Fibroblast of lung (primary cell): ENCODE measurements around the gene PAX7.

ENCODE experiments used
- EZH2 ChIP-seq: IDR thresholded peaks from 2 replicates; pipeline ENCODE4 v1.5.1; 2012; ENCODE audit warnings: low read length, control low read depth, mild to moderate bottlenecking; ENCODE audit errors: missing control alignments
- TF ChIP-seq, protein P1 (sequence below), 2 donors: IDR thresholded peaks in 1 of 2; conservative IDR thresholded peaks in 1 of 2; 1 replicate in 1 of 2; 2 replicates in 1 of 2; pipeline ENCODE4 v1.5.1; 2011 to 2012; ENCODE audit warnings: low read length in 2 of 2, control low read depth in 1 of 2, inconsistent platforms in 1 of 2, low read depth in 1 of 2, mild to moderate bottlenecking in 1 of 2

GRCh38 chr1:18743233-18743632, 112.6 kb downstream of the PAX7 start:
- TF ChIP-seq, protein P1, sequence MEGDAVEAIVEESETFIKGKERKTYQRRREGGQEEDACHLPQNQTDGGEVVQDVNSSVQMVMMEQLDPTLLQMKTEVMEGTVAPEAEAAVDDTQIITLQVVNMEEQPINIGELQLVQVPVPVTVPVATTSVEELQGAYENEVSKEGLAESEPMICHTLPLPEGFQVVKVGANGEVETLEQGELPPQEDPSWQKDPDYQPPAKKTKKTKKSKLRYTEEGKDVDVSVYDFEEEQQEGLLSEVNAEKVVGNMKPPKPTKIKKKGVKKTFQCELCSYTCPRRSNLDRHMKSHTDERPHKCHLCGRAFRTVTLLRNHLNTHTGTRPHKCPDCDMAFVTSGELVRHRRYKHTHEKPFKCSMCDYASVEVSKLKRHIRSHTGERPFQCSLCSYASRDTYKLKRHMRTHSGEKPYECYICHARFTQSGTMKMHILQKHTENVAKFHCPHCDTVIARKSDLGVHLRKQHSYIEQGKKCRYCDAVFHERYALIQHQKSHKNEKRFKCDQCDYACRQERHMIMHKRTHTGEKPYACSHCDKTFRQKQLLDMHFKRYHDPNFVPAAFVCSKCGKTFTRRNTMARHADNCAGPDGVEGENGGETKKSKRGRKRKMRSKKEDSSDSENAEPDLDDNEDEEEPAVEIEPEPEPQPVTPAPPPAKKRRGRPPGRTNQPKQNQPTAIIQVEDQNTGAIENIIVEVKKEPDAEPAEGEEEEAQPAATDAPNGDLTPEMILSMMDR (conservative IDR thresholded peaks at IDR 0.05 in 1 of 2, IDR thresholded peaks at IDR 0.05 in 1 of 2; ENCODE audit: low read depth in 1 of 2, low read length in 2 of 2): no peak
- no peak for TF ChIP-seq EZH2
